Measurements from ENCODE around the gene TBCE.

Gene TBCE

DNA sequence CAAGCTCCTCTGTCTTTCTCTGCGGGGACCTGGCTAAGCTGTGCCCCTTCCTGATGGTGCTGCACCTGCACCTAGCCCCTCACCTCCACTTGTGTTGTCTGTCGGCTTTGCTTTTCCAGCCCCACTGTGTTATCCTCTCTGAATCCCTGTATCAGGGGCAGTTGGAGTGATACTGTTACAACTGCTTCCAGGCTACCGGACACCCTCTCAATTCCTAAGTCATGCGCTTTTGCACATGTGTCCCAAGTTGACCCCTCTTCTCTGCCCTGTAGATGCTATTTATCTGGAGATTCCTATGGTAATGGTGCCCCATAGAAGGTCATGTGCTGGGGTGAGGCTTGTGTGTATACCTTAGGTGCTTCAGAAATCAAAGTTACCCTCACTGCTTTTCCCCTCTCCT lies 58.9 kb downstream of the TBCE start:
- H3K27me3 ChIP-seq (replicated peaks; ENCODE audit: control insufficient read depth, insufficient read depth, low read length): no peaks in the 10 kb centered on the region
- H3K36me3 ChIP-seq (ENCODE audit: control insufficient read depth, insufficient read depth, low read length): no peaks in the 10 kb centered on the region; the same call in none of the 2 replicates
- TF ChIP-seq, protein P1, sequence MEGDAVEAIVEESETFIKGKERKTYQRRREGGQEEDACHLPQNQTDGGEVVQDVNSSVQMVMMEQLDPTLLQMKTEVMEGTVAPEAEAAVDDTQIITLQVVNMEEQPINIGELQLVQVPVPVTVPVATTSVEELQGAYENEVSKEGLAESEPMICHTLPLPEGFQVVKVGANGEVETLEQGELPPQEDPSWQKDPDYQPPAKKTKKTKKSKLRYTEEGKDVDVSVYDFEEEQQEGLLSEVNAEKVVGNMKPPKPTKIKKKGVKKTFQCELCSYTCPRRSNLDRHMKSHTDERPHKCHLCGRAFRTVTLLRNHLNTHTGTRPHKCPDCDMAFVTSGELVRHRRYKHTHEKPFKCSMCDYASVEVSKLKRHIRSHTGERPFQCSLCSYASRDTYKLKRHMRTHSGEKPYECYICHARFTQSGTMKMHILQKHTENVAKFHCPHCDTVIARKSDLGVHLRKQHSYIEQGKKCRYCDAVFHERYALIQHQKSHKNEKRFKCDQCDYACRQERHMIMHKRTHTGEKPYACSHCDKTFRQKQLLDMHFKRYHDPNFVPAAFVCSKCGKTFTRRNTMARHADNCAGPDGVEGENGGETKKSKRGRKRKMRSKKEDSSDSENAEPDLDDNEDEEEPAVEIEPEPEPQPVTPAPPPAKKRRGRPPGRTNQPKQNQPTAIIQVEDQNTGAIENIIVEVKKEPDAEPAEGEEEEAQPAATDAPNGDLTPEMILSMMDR (IDR thresholded peaks at IDR 0.05; ENCODE audit: insufficient read depth, low read length, poor library complexity, severe bottlenecking): no peak
- H3K4me3 ChIP-seq (replicated peaks; ENCODE audit: low read depth, low read length): no peak overlapping the region
- no peak for DNase-seq (ENCODE audit: extremely low read depth, insufficient read length)

DNA sequence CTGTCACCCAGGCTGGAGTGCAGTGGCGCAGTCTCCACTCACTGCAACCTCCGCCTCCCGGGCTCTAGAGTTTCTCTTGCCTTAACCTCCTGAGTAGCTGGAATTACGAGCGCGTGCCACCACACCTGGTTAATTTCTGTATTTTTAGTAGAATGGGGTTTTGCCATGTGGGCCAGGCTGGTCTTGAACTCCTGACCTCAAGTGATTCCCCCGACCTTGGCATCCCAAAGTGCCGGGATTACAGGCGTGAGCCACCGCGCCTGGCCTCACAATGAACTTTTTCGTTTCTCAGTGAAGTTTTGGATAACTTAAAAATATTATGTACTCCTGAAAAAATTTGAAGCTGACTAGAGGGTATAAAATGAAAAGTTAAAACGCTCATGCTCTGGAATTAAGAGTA lies 59.5 kb downstream of the TBCE start:
- Histone ChIP-seq H3K36me3 (ENCODE audit: control insufficient read depth, insufficient read depth, low read length) (no peaks in the 10 kb centered on the region; the same call in none of the 2 replicates), H3K27me3 (replicated peaks; ENCODE audit: control insufficient read depth, insufficient read depth, low read length) (no peaks in the 10 kb centered on the region), H3K4me3 (replicated peaks; ENCODE audit: low read depth, low read length) (no peak overlapping the region)
- no peak for DNase-seq (ENCODE audit: extremely low read depth, insufficient read length)
- TF ChIP-seq, protein P1 (IDR thresholded peaks at IDR 0.05; ENCODE audit: insufficient read depth, low read length, poor library complexity, severe bottlenecking): no peak

DNA sequence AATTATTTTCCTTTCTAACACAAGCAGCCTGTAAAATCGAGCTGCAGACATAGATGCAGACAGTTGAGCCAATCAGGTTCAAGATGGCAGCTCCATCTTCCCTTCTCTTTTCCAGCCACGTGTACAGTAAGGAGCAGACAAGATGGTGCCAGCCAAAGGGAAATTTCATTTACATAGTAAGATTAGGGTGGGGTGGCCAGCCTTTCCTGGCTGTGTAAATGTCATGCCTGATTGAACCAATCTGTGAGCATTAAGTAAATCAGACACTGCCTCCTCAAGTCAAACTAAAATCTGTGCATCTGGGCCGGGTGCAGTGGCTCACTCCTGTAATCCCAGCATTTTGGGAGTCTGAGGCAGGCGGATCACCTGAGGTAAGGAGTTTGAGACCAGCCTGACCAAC lies 60.2 kb downstream of the TBCE start:
- no peaks in the 10 kb centered on the region for H3K27me3 ChIP-seq (replicated peaks; ENCODE audit: control insufficient read depth, insufficient read depth, low read length)
- no peaks in the 10 kb centered on the region; the same call in none of the 2 replicates for H3K36me3 ChIP-seq (ENCODE audit: control insufficient read depth, insufficient read depth, low read length)
- no peak overlapping the region for H3K4me3 ChIP-seq (replicated peaks; ENCODE audit: low read depth, low read length)
- DNase-seq (ENCODE audit: extremely low read depth, insufficient read length): no peak
- TF ChIP-seq, protein P1 (IDR thresholded peaks at IDR 0.05; ENCODE audit: insufficient read depth, low read length, poor library complexity, severe bottlenecking): no peak

DNA sequence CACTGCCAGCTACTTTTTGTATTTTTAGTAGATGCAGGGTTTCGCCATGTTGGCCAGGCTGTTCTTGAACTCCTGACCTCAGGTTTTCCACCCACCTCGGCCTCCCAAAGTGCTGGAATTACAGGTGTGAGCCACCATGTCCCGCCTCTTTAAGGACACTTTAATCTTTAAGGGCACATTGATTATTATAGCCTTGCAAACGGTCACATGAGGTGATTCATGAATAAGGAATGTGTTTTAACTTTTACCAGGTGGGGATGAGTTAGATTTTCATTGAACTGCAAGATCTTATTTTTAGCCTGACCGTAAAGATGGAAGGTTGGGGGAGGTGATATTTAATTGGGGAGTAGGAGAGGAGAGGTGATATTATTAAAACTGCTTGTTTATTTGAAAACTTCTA lies 61.9 kb downstream of the TBCE start:
- DNase-seq (ENCODE audit: extremely low read depth, insufficient read length): no peak
- Histone ChIP-seq H3K36me3 (ENCODE audit: control insufficient read depth, insufficient read depth, low read length) (peaks cover 3% of the 10 kb centered on the region), H3K27me3 (replicated peaks; ENCODE audit: control insufficient read depth, insufficient read depth, low read length) (no peaks in the 10 kb centered on the region), H3K4me3 (replicated peaks; ENCODE audit: low read depth, low read length) (no peak overlapping the region)
- TF ChIP-seq, protein P1 (IDR thresholded peaks at IDR 0.05; ENCODE audit: insufficient read depth, low read length, poor library complexity, severe bottlenecking): no peak

DNA sequence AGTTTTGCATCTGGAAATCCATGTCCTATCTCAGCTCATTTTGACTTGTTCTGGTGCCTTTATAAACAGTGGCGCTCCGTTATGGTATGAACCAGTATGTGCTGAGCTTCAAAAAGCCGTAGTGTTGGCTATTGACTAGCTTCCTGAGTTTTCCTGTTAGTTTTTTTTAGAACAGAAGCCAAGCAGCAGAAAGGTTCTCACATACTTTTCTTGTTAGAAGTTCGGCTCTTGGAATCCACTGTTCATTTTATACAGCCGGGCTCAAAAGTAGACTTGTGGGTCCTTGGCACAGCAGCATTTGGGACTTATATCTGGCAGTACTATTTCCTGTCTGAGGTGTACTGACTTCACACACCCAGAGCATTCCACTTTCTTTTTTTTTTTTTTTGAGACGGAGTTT lies 63.8 kb downstream of the TBCE start:
- Histone ChIP-seq H3K27me3 (replicated peaks; ENCODE audit: control insufficient read depth, insufficient read depth, low read length) (no peaks in the 10 kb centered on the region), H3K36me3 (ENCODE audit: control insufficient read depth, insufficient read depth, low read length) (peaks cover 3% of the 10 kb centered on the region), H3K4me3 (replicated peaks; ENCODE audit: low read depth, low read length) (no peak overlapping the region)
- no peak for DNase-seq (ENCODE audit: extremely low read depth, insufficient read length)
- TF ChIP-seq, protein P1 (IDR thresholded peaks at IDR 0.05; ENCODE audit: insufficient read depth, low read length, poor library complexity, severe bottlenecking): no peak

DNA sequence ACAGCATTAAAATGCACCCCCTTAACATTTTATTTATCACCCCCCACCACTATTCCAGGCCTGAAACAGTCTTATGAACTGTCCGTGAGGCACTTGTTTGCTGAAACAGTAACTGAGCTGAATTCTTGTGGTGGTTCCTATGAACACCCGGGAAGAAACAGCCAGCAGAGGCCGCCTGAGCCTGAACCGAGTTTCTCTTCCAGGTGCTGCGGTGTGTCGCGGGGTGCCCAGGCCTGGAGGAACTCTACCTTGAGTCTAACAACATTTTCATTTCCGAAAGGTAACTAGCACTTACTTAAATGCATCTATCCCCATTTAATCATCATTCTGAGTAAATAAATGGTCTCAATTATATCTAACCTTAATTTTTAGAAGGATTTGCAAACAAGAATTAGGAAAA lies 66.8 kb downstream of the TBCE start:
- Histone ChIP-seq H3K4me3 (replicated peaks; ENCODE audit: low read depth, low read length) (no peak overlapping the region), H3K27me3 (replicated peaks; ENCODE audit: control insufficient read depth, insufficient read depth, low read length) (no peaks in the 10 kb centered on the region), H3K36me3 (ENCODE audit: control insufficient read depth, insufficient read depth, low read length) (peaks cover 9% of the 10 kb centered on the region)
- TF ChIP-seq, protein P1 (IDR thresholded peaks at IDR 0.05; ENCODE audit: insufficient read depth, low read length, poor library complexity, severe bottlenecking): no peak
- no peak for DNase-seq (ENCODE audit: extremely low read depth, insufficient read length)

All from GM06990 (cell line).